ENCODE measurements around the gene GSTT4. TPM values are rescaled to one million over a fixed set of nuclear protein-coding genes. Genes with fewer than 3 reads are reported as not detected.
"Not testable (repeated sequence)": the region's sequence is repeated elsewhere in the genome, so short reads cannot be mapped to it uniquely, and the experiment has no call there.

The GSTT4 gene
- total RNA-seq, 1 donor from 2014 or later: not detected

DNA sequence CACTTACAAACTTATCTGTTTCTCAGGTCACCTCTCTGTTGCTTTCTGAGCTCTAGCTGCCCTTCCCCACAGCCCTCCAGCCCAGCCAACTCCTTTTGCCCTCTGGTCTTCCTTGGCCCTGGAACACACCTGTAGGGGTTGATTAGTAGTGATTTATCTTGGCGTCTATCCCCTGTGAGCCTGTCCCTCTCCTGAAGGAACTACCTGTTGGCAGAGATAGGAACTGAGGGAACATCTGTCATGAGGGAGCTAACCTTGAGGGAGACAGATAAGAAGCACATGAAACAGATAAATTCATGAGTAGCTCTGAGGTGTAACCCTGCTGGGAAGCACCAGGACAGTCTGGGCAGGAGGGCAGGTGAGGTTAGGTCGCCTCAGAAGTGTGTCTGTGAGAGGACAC, 44.7 kb upstream of the GSTT4 start:
- DNase-seq (ENCODE audit: extremely low spot score, unreplicated experiment): no peak
- Mint-ChIP-seq H3K4me3 (no peak overlapping the region), H3K9me3 (no peaks in the 10 kb centered on the region), H3K36me3 (peaks cover 24% of the 10 kb centered on the region), H3K4me1 (ENCODE audit: unreplicated experiment) (no peaks in the 10 kb centered on the region), H3K27ac (no peak overlapping the region), H3K27me3 (no peaks in the 10 kb centered on the region)
- TF ChIP-seq, protein P1, sequence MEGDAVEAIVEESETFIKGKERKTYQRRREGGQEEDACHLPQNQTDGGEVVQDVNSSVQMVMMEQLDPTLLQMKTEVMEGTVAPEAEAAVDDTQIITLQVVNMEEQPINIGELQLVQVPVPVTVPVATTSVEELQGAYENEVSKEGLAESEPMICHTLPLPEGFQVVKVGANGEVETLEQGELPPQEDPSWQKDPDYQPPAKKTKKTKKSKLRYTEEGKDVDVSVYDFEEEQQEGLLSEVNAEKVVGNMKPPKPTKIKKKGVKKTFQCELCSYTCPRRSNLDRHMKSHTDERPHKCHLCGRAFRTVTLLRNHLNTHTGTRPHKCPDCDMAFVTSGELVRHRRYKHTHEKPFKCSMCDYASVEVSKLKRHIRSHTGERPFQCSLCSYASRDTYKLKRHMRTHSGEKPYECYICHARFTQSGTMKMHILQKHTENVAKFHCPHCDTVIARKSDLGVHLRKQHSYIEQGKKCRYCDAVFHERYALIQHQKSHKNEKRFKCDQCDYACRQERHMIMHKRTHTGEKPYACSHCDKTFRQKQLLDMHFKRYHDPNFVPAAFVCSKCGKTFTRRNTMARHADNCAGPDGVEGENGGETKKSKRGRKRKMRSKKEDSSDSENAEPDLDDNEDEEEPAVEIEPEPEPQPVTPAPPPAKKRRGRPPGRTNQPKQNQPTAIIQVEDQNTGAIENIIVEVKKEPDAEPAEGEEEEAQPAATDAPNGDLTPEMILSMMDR (conservative IDR thresholded peaks at IDR 0.05): no peak

DNA sequence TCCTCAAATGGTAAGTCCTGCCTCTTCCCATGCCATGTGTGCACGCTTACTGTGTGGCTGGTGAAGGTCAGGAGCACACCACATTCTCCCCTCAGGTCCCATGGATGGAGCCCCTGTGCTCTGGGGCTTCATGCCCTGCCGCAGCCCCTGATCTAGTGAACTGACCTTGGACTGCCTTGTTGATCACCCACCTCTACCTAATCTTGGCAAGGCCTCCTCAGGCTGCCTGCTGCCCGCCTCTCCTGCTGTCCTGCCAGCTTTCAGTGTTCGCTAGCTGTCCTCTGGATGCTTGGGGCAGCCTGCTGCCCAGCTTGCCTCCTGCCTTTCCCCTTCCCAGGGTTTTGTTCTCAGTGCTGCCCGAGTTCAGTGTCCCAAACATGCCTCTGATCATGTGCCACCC, 44.0 kb upstream of the GSTT4 start:
- DNase-seq (ENCODE audit: extremely low spot score, unreplicated experiment): no peak
- H3K9me3 Mint-ChIP-seq: no peaks in the 10 kb centered on the region
- H3K36me3 Mint-ChIP-seq: peaks cover 28% of the 10 kb centered on the region
- no peak overlapping the region for H3K4me3 Mint-ChIP-seq
- no peaks in the 10 kb centered on the region for H3K27me3 Mint-ChIP-seq
- no peak overlapping the region for H3K27ac Mint-ChIP-seq
- H3K4me1 Mint-ChIP-seq (ENCODE audit: unreplicated experiment): no peaks in the 10 kb centered on the region
- TF ChIP-seq, protein P1 (conservative IDR thresholded peaks at IDR 0.05): no peak

- no peak overlapping the region for H3K27ac Mint-ChIP-seq
- DNase-seq (ENCODE audit: extremely low spot score, unreplicated experiment): no peak
- peaks cover 19% of the 10 kb centered on the region for H3K36me3 Mint-ChIP-seq
- TF ChIP-seq, protein P1 (conservative IDR thresholded peaks at IDR 0.05): no peak
- H3K27me3 Mint-ChIP-seq: no peaks in the 10 kb centered on the region
- no peaks in the 10 kb centered on the region for H3K9me3 Mint-ChIP-seq
- H3K4me3 Mint-ChIP-seq: no peak overlapping the region
- H3K4me1 Mint-ChIP-seq (ENCODE audit: unreplicated experiment): no peaks in the 10 kb centered on the region
Measured at GRCh38 chr22:24046024-24046423, 40.8 kb upstream of the GSTT4 start.

DNA sequence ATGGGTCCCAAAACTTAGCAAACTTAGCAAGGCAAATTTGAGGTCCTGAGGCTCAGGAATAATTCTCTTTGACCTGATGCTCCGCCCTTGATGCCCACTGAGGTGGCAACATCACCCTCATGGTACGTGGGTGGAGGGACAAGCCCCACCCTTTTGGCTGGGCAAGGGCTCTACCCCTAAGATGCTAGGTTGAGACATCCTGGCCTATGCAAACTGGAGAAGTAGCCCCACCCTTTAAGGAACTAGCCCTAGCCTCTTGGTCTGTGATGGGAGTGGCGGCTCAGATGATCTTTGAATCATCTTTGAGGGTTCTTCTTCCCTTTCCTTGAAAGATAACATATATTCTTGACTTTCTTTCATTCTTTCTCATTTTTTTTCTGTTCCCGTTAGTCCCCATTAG, 38.7 kb upstream of the GSTT4 start:
- Mint-ChIP-seq H3K27me3 (no peaks in the 10 kb centered on the region), H3K4me3 (no peak overlapping the region), H3K27ac (no peak overlapping the region), H3K4me1 (ENCODE audit: unreplicated experiment) (no peaks in the 10 kb centered on the region), H3K9me3 (no peaks in the 10 kb centered on the region), H3K36me3 (peaks cover 10% of the 10 kb centered on the region)
- TF ChIP-seq, protein P1 (conservative IDR thresholded peaks at IDR 0.05): no peak
- DNase-seq (ENCODE audit: extremely low spot score, unreplicated experiment): no peak

DNA sequence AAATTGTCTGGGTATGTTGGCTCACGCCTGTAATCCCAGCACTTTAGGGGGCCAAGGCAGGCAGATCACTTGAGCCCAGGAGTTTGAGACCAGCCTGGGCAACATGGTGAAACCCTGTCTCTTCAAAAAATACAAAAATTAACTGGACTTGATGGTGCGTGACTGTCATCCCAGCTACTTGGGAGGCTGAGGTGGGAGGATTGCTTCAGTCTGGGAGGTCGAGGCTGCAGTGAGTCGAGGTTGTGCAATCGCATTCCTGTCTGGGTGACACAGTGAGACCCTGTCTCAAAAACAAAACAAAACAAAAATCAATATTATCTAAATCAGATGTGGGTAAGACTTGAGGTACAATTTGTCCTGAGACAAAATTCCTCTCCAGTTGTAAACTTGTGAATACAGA, 38.2 kb upstream of the GSTT4 start:
- H3K36me3 Mint-ChIP-seq: peaks cover 15% of the 10 kb centered on the region

GRCh38 chr22:24040946-24041345, 35.7 kb upstream of the GSTT4 start:
- H3K9me3 Mint-ChIP-seq: no peaks in the 10 kb centered on the region
- H3K27ac Mint-ChIP-seq: no peak overlapping the region
- no peaks in the 10 kb centered on the region for H3K27me3 Mint-ChIP-seq
- no peaks in the 10 kb centered on the region for H3K4me1 Mint-ChIP-seq (ENCODE audit: unreplicated experiment)
- TF ChIP-seq, protein P1 (conservative IDR thresholded peaks at IDR 0.05): no peak
- H3K36me3 Mint-ChIP-seq: peaks cover 18% of the 10 kb centered on the region
- no peak overlapping the region for H3K4me3 Mint-ChIP-seq
- DNase-seq (ENCODE audit: extremely low spot score, unreplicated experiment): peak; percentile 39

More for the DNA sequence above, 38.2 kb upstream of the GSTT4 start:
- H3K27me3 Mint-ChIP-seq; H3K27ac Mint-ChIP-seq; H3K4me1 Mint-ChIP-seq (ENCODE audit: unreplicated experiment); DNase-seq (ENCODE audit: extremely low spot score, unreplicated experiment); H3K4me3 Mint-ChIP-seq; H3K9me3 Mint-ChIP-seq: not testable (repeated sequence)
